Measurements from ENCODE around the gene DENND1A. TPM values are rescaled to one million over a fixed set of nuclear protein-coding genes. Genes with fewer than 3 reads are reported as not detected.
A peak's percentile ranks its signal among the peaks of the same experiment; 100 is the strongest.

The DENND1A gene
- total RNA-seq, 1 donor from 2014 or later: 16.3 TPM

- DNase-seq (ENCODE audit: low read depth): no peak
Observed at GRCh38 chr9:123378956-123379660, 550.8 kb downstream of the DENND1A start.

- no peak for DNase-seq (ENCODE audit: low read depth)
Observed at GRCh38 chr9:123378025-123378424, 551.9 kb downstream of the DENND1A start.

GRCh38 chr9:123377211-123377971 lies 552.5 kb downstream of the DENND1A start:
- no peak for DNase-seq (ENCODE audit: low read depth)

- no peak for DNase-seq (ENCODE audit: low read depth)
Observed at GRCh38 chr9:123376218-123377071, 553.5 kb downstream of the DENND1A start.

DNA sequence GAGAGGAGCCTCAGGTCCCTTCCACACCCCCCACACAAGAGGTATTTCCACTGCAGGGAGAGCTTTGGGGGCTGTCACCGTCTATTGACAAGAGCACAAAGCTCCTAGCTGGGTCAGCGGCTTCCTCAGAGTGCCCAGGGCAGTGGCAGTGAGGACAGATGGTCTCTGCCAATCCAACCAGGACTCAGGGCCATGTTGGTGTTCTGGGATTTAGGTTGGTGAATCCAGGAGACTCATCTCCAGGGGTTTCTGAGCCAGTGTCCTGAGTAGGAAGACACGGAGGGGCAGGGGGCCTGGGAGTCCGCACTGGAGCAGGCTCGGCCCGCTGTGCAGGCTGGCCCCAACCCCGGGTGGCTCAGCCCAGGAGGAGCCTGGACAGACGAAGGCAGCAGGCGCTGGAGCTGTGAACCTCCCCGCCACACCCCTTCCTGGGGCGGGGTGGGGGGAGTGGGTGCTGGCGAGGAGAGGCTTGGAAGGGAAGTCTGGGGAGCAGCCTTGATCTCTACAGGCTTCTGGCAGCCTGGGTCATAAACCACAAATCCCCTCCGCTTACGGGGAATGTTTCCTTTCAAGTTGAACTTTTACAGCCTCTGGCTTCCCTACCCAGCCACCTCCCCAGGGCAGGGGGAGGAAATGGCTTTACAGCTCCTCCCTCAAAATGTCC lies 554.3 kb downstream of the DENND1A start:
- peak; percentile 37 for DNase-seq (ENCODE audit: low read depth)

- DNase-seq (ENCODE audit: low read depth): no peak
Observed at GRCh38 chr9:123373946-123374345, 556.0 kb downstream of the DENND1A start.

DNA sequence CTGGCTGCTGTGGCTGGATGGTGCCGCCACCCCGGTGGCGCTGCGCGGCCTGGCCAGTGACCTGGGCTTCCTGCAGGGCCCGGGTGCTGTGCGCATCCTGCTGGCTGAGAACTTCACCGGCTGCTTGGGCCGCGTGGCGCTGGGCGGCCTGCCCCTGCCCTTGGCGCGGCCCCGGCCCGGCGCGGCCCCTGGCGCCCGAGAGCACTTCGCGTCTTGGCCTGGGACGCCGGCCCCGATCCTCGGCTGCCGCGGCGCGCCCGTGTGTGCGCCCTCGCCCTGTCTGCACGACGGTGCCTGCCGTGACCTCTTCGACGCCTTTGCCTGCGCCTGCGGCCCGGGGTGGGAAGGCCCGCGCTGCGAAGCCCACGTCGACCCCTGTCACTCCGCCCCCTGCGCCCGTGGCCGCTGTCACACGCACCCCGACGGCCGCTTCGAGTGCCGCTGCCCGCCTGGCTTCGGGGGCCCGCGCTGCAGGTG lies 556.4 kb downstream of the DENND1A start:
- DNase-seq (ENCODE audit: low read depth): no peak

DNA sequence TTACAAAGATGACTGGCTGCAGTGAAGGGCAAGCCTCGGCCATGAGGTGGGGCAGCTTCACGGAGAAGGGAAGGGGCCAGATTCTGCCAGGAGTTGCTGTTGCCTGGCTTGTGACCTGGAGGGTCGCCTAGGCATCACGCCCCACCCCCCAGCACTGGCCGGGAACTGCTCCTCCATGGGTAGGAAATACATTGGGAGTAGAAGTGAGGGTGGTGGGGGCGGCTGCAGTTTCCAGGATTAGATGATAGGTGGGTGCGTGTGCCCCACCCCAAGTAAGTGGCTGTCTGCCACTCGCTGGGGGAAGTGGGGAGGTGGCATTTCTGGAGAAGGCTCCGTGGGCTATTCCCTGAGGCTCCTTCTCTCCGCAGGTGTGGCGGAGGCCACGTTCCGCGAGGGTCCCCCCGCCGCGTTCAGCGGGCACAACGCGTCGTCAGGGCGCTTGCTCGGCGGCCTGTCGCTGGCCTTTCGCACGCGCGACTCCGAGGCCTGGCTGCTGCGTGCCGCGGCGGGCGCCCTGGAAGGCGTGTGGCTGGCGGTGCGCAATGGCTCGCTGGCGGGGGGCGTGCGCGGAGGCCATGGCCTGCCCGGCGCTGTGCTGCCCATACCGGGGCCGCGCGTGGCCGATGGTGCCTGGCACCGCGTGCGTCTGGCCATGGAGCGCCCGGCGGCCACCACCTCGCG lies 557.0 kb downstream of the DENND1A start:
- no peak for DNase-seq (ENCODE audit: low read depth)

DNA sequence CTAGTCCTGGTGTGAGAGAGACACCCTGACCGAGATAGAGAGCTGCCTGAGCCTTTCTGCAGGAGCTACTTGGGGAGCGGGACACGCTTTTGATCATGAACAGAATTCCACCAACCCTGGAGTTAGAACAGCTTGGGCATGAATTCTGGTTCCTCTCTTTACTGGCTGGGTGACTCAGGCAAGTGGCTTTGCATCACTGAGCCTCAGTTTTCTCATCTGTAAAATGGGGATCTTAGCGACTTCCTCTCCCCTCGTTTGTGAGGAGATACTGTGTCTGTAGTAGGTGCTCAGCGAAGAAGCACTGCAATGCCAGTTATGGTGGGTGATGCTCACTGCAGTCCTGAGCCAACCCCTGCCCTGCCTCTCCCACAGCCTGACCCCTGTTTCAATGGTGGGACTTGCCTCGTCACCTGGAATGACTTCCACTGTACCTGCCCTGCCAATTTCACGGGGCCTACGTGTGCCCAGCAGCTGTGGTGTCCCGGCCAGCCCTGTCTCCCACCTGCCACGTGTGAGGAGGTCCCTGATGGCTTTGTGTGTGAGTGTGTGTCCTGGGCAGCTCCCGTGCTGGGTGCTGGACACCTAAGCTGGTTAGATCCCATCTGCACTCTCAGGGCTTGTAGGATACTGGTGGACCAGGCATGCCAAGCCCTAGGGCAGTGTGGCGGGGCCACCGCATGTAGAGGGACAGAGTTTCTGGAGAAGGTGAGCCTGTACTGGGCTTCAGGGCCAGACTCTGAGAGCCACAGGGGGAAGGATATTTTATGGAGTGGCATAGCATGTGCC lies 557.9 kb downstream of the DENND1A start:
- no peak for DNase-seq (ENCODE audit: low read depth)

GRCh38 chr9:123371228-123371584 lies 558.7 kb downstream of the DENND1A start:
- DNase-seq (ENCODE audit: low read depth): no peak

DNA sequence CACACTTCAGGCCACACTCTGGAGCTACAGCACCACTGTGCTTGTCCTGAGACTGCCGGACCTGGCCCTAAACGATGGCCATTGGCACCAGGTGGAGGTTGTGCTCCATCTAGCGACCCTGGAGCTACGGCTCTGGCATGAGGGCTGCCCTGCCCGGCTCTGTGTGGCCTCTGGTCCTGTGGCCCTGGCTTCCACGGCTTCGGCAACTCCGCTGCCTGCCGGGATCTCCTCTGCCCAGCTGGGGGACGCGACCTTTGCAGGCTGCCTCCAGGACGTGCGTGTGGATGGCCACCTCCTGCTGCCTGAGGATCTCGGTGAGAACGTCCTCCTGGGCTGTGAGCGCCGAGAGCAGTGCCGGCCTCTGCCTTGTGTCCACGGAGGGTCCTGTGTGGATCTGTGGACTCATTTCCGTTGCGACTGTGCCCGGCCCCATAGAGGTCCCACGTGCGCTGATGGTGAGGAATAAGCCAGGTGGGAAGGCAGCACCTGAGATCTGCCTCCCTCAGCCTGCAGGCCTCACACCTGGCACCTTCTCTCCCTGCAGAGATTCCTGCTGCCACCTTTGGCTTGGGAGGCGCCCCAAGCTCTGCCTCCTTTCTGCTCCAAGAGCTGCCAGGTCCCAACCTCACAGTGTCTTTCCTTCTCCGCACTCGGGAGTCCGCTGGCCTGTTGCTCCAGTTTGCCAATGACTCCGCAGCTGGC lies 559.2 kb downstream of the DENND1A start:
- DNase-seq (ENCODE audit: low read depth): no peak

DNA sequence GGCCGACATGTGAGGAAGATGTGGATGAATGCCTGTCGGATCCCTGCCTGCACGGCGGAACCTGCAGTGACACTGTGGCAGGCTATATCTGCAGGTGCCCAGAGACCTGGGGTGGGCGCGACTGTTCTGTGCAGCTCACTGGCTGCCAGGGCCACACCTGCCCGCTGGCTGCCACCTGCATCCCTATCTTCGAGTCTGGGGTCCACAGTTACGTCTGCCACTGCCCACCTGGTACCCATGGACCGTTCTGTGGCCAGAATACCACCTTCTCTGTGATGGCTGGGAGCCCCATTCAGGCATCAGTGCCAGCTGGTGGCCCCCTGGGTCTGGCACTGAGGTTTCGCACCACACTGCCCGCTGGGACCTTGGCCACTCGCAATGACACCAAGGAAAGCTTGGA lies 559.8 kb downstream of the DENND1A start:
- no peak for DNase-seq (ENCODE audit: low read depth)

- DNase-seq (ENCODE audit: low read depth): no peak
Observed at GRCh38 chr9:123369296-123369695, 560.6 kb downstream of the DENND1A start.

- DNase-seq (ENCODE audit: low read depth): no peak
Observed at GRCh38 chr9:123368536-123369153, 561.3 kb downstream of the DENND1A start.

GRCh38 chr9:123368023-123368422 lies 561.9 kb downstream of the DENND1A start:
- DNase-seq (ENCODE audit: low read depth): no peak

GRCh38 chr9:123365881-123366528 lies 563.9 kb downstream of the DENND1A start:
- DNase-seq (ENCODE audit: low read depth): no peak

DNA sequence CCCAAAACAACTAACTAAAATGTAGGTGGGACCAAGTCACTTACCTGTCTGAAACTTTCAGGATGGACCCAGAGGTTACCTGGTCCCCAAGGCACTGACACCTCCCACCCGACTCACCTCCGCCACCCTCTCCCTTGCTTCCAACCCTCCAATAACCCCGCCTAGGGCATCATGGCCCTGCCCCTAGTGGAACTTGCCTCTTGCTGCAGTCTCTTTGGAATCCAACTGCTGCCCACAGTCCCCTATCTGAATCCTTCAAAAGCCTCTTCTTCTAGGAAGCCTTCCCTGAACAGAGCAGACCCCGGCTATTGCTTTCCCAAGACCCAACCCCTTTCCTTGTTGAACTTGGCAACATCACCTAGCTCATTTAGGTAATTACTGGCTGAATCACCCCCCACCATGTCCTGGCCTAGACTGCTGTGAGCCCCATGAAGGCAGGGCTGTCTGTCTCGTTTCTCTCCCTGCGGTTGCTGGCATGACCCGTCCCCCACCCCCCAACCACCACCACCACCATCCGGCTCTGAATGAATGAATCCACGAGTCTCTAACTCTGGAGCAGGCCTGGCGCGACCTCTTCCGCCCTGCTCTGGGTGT lies 564.5 kb downstream of the DENND1A start:
- no peak for DNase-seq (ENCODE audit: low read depth)
